Stimulated activated CD4-positive, alpha-beta T cell treated with anti-CD3 and anti-CD28 coated beads, Interleukin-4, amount 100 ng/mL, for 4 hours (primary cell): ENCODE measurements around the gene SLC39A9.
"Not testable (repeated sequence)": the region's sequence is repeated elsewhere in the genome, so short reads cannot be mapped to it uniquely, and the experiment has no call there.

Experiments
- DNase-seq, 2 experiments: peaks; one replicate each; pipeline ENCODE4 v3.0.0-alpha.2; 2020

Gene SLC39A9

DNA sequence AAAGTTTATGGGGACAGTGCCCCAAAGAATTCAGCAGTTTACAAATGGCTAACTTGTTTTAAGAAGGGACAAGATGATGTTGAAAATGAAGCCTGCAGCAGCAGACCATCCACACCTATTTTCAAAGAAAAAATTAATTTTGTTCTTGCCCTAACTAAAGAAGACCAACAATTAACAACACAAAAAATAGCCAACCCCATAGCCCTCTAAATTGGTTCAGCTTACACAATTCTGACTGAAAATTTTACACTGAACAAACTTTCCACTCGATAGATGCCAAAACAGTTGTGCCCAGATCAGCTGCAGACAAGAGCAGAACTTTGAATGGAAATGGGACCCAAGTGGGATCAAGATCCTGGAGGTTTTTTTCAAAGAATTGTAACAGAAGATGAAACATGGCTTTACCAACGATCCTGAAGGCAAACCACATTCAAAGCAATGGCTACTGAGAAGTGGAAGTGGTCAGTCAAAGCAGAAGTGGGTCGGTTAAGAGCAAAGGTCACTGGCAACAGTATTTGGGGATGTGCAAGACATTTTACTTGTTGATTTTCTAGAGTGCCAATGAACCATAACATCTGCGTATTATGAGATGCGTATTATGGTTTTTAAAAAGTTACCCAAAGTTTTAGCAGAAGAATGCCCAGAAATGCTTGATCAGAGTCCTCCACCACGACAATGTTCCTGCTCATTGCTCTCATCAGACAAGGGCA lies 30.0 kb downstream of the SLC39A9 start:
- no peak for DNase-seq

GRCh38 chr14:69429643-69430042 lies 31.2 kb downstream of the SLC39A9 start:
- no peak for DNase-seq

DNA sequence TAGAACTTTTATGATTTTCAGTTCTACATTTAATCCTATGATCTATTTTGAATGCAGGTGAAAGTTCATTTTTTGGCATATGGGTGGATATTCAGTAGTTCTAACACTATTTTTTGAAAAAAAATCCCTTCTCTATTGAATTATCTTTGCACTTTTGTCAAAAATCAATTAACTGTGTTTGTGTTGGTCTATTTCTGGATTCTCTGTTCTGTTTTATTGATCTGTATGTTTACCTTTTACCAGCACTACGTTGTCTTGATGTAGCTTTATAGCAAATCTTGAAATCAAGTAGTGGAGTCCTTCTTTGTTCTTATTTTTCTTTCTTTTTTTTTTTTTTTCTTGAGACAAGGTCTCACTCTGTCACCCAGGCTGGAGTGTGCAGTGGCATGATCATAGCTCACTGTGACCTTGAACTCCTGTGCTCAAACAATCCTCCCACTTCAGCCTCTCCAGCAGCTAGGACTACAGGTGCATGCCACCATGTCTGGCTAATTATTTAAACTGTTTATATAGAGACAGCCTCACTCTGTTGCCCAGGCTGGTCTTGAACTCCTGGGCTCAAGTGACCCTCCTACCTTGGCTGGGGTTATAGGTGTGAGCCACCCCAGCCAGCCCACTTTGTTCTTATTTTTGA lies 31.9 kb downstream of the SLC39A9 start:
- DNase-seq = no peak

GRCh38 chr14:69432364-69432763 lies 33.9 kb downstream of the SLC39A9 start:
- DNase-seq = no peak

GRCh38 chr14:69439521-69440270 lies 41.2 kb downstream of the SLC39A9 start:
- no peak for DNase-seq

DNA sequence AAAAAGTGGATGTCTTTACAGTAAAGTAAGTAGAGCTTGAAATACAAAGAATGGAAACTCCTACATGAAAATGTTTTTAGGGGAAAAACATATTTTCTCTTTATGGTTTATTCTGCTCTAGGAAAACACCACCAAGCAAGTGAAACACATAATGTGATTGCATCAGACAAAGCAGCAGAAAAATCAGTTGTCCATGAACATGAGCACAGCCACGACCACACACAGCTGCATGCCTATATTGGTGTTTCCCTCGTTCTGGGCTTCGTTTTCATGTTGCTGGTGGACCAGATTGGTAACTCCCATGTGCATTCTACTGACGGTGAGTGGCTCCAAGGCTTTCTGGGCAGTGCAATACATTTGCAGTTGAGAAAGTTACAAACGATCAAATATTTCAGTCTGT lies 43.5 kb downstream of the SLC39A9 start:
- no peak for DNase-seq

- DNase-seq = no peak
These were observed 44.9 kb downstream of the SLC39A9 start for GRCh38 chr14:69443296-69443805.

- no peak for DNase-seq
These were observed 50.7 kb downstream of the SLC39A9 start for GRCh38 chr14:69449216-69449615.

GRCh38 chr14:69451941-69452340 lies 53.4 kb downstream of the SLC39A9 start:
- no peak for DNase-seq

GRCh38 chr14:69458350-69458749 lies 59.9 kb downstream of the SLC39A9 start:
- DNase-seq = no peak

- no peak for DNase-seq
These were observed 60.6 kb downstream of the SLC39A9 start for GRCh38 chr14:69459122-69459521.

DNA sequence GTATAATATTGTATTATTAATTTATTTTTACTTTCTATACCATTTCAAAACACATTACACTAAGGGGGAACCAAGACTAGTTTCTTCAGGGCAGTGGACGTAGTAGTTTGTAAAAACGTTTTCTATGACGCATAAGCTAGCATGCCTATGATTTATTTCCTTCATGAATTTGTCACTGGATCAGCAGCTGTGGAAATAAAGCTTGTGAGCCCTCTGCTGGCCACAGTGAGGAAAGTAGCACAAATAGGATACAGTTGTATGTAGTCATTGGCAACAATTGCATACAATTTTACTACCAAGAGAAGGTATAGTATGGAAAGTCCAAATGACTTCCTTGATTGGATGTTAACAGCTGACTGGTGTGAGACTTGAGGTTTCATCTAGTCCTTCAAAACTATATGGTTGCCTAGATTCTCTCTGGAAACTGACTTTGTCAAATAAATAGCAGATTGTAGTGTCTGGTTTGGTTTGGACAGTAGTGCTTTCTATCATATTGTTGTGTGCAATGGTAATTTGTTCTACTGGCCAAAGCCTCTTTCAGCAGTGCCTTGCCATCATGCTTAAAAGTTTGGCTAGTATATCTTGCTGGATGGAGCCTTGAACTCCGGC lies 61.7 kb downstream of the SLC39A9 start:
- peak; percentile 37 to 51 for DNase-seq

GRCh38 chr14:69464379-69464778 lies 65.9 kb downstream of the SLC39A9 start:
- DNase-seq = no peak

DNA sequence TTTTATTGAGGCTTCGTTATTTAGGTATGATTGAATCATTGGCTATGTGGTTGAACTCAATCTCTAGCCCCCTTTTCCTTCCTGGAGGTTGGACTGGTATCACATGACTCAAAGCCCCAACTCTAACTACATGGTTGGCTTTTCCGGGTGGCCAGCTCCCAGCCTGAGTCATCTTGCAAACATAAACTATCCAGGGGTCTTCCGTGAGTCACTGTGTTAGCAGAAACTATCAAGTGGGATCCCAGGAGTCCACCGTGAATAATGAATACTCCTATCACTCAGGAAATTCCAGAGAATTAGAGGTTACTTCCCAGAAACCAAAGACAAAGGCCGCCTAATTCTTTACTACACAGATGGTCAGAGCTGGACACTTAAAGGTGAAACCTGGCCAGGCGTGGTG lies 66.3 kb downstream of the SLC39A9 start:
- no peak for DNase-seq

DNA sequence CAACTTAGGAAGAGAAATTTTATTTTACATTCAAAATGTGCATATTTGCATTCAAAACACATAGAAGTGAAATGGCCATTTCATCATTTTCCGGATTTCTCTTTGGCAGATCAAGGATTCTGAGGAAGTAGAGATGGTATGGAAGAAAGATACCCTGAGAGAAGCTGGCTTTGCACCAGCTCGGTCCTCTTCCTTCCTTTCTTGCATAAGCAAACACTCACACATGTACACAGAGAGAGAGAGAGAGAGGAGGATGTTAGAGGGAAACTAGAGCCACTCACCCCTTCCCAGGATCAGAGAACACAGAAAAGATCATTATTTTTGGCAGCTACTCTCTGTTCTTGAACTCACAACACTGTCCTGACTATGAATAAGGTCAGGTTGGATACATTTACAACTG lies 70.5 kb downstream of the SLC39A9 start:
- DNase-seq = no peak

DNA sequence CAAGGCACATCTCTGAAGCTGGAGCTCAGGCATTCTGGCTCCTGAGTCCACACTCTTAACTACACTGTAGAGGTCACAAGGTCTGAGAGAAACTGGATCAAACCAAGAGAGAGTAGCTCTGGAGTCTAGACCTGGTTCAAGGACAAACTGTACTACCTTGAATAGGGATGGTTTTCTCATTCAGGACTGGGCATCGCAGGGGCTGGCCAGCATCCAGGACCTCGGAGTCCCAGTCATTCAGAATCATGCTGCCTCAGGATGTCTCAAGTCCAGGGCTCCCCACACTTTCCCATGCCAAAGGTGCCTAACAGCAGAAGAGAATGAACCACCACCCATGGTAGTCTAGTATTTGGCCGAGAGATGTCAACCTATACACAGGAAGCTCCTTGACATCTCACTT lies 72.9 kb downstream of the SLC39A9 start:
- no peak for DNase-seq

- DNase-seq = no peak
These were observed 73.4 kb downstream of the SLC39A9 start for GRCh38 chr14:69471916-69472315.

DNA sequence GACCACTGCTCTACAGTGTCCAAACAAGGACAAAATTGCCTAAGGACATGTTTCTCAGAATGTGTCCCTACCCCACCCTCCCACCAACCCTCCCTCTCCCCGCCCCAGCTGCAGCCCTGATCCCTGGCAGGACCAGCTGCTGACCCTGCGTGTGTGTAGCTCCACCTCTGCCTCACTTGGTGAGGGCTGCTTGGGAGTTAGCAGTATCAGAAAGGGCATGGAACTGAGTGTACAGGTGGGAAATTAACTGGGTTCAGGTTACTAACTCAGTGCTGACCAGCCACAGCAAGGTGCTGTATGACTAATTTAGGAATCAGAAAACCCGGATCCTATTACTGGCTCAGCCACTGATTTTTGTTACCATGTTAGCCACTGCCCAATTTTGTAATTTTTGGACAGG lies 74.8 kb downstream of the SLC39A9 start:
- DNase-seq = no peak

GRCh38 chr14:69473946-69474345 lies 75.5 kb downstream of the SLC39A9 start:
- DNase-seq = no peak

DNA sequence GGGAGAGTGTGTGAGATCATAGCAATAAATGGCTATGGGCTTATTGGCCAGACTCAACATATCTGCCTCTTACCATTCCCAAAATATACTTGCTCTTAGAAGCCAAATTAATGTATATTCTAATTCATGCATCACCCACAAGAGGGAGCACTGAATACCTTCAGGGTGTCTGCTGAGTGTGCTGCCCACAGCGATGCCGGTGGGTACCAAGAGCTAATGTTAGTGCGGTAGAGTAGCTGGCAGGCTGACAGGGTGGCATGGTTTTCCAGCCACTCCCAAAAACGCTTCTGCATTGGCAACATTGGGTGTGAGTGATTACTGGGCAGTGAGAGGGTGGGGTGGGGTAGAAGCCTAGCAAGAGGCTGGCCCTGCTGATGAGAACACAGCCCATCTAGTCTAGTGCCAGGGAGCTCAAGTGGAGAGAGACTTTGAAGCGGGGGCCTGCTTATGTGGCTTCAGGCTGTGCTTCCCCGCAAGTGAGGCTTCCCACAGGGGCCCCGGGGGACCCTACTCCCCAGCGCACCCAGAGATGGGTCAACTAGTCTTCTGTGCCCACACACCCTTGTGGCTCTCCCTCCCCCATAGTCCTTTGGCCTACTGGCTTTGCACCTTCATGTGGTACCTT lies 76.8 kb downstream of the SLC39A9 start:
- DNase-seq = no peak

DNA sequence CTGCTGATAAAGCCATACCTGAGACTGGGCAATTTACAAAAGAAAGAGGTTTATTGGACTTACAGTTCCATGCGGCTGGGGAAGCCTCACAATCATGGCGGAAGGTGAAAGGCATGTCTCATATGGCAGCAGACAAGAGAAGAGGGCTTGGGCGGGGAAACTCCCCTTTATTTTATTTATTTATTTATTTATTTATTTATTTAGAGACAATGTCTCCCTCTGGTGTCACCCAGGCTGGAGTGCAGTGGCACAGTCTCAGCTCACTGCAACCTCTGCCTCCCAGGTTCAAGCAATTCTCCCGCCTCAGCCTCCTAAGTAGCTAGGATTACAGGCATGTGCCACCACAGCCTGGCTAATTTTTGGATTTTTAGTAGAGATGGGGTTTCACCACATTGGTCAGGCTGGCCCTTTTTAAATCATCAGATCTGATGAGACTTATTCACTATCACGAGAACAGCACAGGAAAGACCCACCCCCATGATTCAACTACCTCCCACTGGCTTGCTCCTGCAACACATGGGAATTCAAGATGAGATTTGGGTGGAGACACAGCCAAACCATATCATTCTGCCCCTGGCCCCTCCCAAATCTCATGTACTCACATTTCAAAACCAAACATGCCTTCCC lies 78.4 kb downstream of the SLC39A9 start:
- DNase-seq = not testable (repeated sequence)

DNA sequence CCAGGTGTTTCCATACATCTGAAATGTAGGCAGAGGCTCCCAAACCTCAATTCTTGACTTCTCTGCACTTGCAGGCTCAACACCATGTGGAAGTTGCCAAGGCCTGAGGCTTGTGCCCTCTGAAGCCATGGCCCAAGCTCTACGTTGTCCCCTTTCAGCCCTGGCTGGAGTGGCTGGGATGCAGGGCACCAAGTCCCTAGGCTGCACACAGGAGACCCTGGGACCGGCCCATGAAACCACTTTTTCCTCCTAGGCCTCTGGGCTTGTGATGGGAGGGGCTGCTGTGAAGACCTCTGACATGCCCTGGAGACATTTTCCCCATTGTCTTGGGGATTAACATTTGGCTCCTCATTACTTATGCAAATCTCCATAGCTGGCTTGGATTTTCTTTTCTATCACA lies 79.6 kb downstream of the SLC39A9 start:
- not testable (repeated sequence) for DNase-seq
